Erythroblast (primary cell): ENCODE results near the gene ERC2.

Experiments used
- GATA1 ChIP-seq: IDR thresholded peaks from 2 replicates; pipeline ENCODE4 v1.6.1; 2011; ENCODE audit warnings: low read depth, mild to moderate bottlenecking, control low read depth, low read length, moderate library complexity
- POLR2A ChIP-seq: IDR thresholded peaks from 2 replicates; pipeline ENCODE4 v1.6.1; 2011; ENCODE audit warnings: mild to moderate bottlenecking, low read length

DNA sequence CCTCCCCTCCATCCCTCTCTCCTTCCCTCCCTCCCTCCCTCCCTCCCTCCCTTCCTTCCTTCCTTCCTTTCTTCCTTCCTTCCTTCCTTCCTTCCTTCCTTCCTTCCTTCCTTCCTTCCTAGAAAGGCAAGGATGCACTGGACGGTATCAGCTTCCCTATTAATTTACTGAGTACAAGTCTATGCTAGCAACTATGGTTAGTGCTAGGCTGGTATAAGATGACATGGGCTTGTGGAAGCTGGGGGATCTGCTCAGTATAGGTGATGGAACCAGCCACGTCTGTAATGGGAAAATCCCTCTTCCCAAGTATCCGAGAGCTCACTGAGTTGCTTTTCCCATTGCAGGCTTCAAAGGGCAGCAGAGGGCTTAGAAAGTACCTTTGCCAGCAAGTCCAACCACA lies 884.8 kb downstream of the ERC2 start:
- no peak for TF ChIP-seq POLR2A
- TF ChIP-seq GATA1: no peak
